IPS-11a (cell line): ENCODE data around the gene SLC35F4.

Experiments
- H3K4me3 ChIP-seq: one replicate; pipeline ENCODE4 v1.5.1; 2013; ENCODE audit warnings: low read depth, low read length, control low read depth

SLC35F4 gene

GRCh38 chr14:57641776-57642175 lies 224.1 kb downstream of the SLC35F4 start:
- no peak overlapping the region for H3K4me3 ChIP-seq

GRCh38 chr14:57640036-57640435 lies 225.9 kb downstream of the SLC35F4 start:
- no peak overlapping the region for H3K4me3 ChIP-seq

- no peak overlapping the region for H3K4me3 ChIP-seq
Measured at GRCh38 chr14:57637901-57638300, 228.0 kb downstream of the SLC35F4 start.

DNA sequence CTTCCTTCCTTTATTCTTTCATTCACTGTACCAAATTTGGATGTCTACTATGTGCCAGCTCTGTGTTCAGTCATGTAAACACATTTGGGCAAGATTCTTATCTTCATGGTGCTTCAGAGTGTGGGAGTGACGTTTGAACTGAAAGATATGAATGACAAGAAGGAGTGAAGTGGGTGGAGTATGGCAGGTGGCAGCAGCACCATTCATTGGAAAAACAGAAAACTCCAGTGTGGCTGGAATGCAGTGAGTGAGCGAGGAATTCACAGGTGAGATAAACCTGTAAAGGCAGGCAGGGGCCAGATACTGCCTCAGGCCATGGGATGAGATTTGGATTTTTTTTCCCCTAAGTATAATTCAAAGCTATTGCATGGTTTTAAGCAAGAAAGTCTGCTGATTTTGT lies 231.6 kb downstream of the SLC35F4 start:
- no peak overlapping the region for H3K4me3 ChIP-seq

- no peak overlapping the region for H3K4me3 ChIP-seq
Measured at GRCh38 chr14:57632649-57633048, 233.2 kb downstream of the SLC35F4 start.

- no peak overlapping the region for H3K4me3 ChIP-seq
Measured at GRCh38 chr14:57617510-57617909, 248.4 kb downstream of the SLC35F4 start.

- no peak overlapping the region for H3K4me3 ChIP-seq
Measured at GRCh38 chr14:57612946-57613345, 252.9 kb downstream of the SLC35F4 start.

DNA sequence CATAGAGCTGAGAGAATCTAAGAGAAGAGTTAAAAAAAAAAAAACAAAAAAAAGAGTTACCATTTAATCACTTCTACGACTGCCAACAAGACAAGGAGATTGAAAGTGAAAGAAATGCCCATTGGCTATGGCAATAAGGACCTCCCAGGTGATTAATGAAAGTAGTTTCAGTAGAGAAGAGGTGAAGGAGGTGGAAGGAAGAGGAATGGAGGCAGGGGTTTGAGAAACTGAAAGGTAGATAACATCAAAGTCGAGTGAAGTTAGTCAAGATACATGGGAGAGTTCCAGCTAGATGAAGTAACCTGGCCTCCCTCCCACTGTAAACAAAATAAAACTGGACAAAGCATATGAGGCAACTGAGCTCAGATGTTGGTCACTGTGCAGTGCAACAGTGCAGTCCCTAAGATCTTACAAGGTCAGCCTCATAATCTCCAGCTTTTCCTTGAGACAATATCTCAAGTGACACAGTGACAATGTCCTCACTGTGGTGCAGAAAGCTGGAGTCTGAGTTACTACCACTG lies 254.3 kb downstream of the SLC35F4 start:
- no peak overlapping the region for H3K4me3 ChIP-seq

- no peak overlapping the region for H3K4me3 ChIP-seq
Measured at GRCh38 chr14:57610631-57611030, 255.3 kb downstream of the SLC35F4 start.

- no peak overlapping the region for H3K4me3 ChIP-seq
Measured at GRCh38 chr14:57609192-57610075, 256.5 kb downstream of the SLC35F4 start.

DNA sequence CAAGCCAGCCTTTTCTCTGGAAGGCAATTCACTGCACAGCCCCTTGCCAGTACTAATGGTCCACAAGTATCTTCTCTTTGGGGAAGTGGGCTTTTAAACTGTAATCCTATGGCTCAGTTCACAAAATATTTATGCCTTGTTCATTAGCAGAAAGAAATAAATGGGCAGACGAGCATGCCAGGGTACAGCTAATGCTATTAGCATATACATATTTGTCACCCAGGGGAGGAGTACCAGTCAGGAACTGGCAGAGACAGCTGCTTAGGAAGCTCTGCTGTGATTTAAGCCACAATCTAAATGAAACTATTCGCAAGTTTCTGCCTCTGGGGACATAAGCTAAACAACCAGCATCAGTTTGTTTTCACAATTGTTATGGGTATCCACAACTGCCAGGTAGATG lies 258.8 kb downstream of the SLC35F4 start:
- no peak overlapping the region for H3K4me3 ChIP-seq

DNA sequence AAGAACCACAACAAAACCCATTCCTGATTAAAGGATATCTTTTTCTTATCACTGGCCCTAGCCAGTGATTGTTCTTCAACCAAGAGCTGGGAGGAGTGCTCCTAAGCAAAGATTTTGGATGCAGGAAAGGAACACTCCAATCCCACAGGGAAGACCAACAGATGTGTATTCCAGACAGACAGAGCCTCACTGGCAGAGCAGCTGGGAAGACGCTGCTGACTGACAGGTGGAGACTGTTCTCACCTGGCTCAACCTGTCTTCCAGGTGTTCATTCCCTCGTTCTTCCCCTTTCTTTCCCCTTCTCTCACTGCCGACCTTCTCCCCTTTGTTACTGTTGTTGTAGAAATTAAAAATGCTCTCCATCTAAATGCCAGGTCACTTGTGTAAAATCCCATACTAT lies 282.5 kb downstream of the SLC35F4 start:
- H3K4me3 ChIP-seq, result no peak overlapping the region

DNA sequence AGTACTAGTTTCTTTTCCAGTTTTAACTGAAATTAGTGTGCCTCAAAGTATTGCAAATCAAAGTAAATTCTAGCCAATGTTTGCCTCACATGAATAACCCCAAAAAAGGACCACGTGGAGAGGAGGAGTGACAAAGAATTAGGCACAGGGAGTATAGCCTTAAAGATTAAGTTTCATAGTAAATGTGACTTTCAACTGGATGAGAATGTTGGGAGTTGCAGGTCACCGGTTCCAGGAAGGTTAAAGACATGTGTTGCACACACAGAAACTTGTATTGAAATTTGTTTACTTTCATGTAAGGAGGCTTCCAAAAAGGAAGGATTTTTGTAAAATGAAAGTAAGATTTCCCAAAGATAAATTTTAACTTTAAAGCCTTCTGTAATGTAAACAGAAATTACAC lies 283.1 kb downstream of the SLC35F4 start:
- no peak overlapping the region for H3K4me3 ChIP-seq

GRCh38 chr14:57578801-57579200 lies 287.1 kb downstream of the SLC35F4 start:
- H3K4me3 ChIP-seq, result no peak overlapping the region

DNA sequence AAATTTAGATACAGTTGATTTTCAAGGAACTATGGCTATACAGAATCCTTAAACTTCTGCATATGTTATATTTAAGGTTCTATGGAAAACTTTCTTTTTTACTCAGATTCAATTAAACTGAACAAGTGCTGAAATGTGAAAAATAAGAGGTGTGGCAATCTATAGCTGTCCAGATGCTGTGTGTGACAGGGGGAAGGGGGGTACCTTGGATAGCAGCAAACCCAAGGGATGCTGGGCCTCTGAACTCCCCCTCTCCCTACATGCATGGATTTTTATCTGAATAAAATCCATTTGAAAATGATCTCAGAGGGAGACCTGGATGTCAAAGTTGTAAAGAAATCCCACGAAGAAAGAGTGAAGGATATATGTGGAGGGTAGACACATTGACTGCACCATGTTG lies 289.4 kb downstream of the SLC35F4 start:
- no peak overlapping the region for H3K4me3 ChIP-seq

DNA sequence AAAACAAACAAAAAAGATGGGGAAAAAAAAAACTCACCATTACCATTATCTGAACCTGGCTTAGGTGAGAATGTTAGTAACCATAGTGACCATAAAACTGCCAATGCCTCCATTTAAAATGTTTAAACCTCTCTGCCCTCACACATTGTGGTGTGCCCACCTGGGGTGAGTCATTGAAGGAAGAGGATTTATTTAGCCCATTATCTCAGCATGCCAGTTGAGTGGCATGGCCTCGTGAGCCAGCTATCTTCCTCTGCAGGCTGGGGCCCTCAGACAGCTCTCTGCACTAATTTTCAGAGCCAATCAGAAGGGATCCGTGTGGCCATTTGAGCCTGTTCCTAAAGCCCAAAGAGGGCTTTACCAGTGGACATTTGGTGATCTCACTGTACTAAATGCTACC lies 290.4 kb downstream of the SLC35F4 start:
- no peak overlapping the region for H3K4me3 ChIP-seq

DNA sequence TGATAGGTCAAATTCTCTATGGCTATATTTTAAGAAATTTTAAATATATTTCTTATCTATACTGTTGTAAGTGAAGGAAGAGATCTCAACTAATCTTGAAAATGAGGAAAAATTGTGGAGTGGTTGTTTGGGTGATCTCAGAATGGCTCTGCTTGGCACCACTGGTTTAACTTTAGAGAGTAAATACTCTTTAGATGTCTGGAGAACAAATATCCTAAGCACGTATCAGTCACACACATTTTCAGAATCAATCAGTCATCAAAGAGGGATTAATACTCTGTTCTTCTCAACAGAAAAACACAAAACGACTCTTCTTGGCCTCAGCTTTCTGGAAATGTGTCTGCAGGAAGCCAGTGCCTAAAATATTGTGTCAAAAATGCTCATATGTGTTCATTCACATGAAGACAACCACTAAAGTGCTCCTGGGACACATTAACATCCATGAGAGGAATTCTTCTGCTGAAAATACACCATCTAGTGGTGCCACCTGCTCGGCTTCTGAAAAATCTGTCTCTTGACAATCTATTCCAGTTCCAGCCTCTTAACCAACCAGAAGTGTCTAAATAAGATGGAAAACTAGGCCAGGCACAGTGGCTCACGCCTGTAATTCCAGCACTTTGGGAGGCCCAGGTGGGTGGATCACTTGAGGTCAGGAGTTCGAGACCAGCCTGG lies 291.1 kb downstream of the SLC35F4 start:
- no peak overlapping the region for H3K4me3 ChIP-seq

DNA sequence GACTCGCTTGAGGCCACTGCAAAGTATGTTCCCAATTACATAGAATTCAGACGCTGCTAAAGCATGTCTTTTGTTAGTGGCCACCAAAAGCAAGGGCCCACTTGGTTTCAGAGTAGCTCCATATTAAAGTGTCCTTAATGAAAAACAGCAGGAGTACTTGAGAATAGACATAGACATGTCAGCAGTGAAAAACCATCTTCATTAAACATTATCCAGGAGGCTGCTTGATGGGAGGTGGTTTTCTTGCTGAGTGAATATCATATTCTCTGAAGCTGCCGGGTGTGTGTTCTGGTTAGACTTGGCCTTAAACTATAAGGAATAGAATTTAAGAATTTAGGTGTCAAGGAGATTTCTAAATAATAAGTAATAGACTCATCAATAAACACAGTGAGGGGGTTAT lies 292.7 kb downstream of the SLC35F4 start:
- no peak overlapping the region for H3K4me3 ChIP-seq

GRCh38 chr14:57568554-57568953 lies 297.3 kb downstream of the SLC35F4 start:
- H3K4me3 ChIP-seq, result no peak overlapping the region

DNA sequence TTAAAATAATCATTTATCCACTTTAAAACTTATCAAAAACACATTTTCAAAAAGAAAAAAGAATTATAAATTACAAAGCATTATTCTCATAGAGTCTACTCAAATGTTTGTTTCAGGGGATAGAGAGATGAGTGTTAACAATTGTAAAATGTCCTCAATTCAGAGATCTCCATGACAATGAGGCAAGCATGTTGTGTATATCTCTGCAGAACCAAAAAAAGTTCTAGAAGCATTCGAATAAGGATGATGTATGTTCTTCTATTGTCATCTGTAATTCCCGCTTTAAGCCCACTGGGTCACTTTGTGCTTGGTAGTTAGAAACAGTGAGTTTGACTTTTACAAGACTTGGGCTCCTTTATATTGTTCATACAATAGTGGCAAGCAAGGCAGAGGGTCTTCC lies 298.7 kb downstream of the SLC35F4 start:
- no peak overlapping the region for H3K4me3 ChIP-seq

DNA sequence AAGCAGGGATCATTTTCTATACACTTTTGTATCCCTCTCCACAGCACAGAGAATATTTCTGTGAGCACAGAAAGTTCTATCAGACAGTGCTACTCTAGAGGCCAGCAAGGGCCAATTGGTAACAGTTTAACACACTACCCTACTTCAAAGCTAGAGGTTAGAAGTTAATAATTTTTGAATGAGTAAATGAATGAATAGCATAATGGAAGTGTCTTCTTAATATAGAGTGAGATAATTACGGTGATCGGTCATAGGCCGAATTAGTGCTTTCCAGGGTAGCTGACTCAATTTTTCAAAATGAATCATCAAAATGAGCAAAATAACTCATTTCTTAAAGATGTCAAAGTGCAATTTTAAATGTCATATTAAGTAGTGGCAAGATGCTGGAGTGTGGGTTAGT lies 305.2 kb downstream of the SLC35F4 start:
- H3K4me3 ChIP-seq, result no peak overlapping the region

DNA sequence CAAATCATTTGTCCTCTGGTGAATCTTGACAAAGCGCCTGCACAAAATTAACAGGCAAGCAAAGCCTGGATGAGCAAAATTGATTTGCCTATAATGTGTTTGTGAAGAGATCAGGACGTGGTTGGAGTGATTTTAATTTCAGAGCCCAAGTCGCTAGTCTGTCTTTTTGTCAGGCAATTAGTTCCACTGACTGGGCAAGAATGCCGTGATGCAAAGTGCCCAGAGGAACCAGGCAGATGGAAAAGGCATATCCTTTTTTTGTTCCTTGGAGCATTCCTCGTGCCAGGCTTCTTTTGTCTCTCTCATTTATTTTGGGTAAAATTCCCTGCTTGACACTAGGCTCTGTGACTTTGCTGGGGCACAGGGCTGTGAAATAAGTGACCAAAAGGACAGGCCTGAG lies 306.3 kb downstream of the SLC35F4 start:
- H3K4me3 ChIP-seq, result no peak overlapping the region
